ENCODE measurements around the gene RXYLT1.
"Not testable (repeated sequence)": the region's sequence is repeated elsewhere in the genome, so short reads cannot be mapped to it uniquely, and the experiment has no call there.

Gene RXYLT1

DNA sequence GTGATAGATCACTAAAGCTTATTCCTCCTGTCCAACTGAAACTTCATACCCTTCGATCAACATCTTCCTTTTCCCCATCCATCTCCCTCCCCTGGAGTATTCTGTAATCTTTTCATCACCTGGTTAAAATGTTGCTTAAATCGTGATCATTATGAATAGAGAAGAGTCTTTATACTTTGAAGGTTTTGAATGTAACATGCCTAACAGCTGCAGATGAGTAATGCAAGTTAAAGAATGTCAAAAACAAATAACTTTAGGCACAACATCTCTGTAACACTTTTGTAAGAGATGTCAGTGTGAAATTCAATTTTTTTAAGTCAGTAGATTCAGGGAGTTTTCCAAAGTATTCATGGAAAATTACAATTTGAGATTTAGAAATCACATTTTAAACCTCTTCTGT lies 25.0 kb downstream of the RXYLT1 start:
- DNase-seq (ENCODE audit: low read depth) = no peak

- no peak for DNase-seq (ENCODE audit: low read depth)
Observed at GRCh38 chr12:63805704-63806672, 26.3 kb downstream of the RXYLT1 start.

DNA sequence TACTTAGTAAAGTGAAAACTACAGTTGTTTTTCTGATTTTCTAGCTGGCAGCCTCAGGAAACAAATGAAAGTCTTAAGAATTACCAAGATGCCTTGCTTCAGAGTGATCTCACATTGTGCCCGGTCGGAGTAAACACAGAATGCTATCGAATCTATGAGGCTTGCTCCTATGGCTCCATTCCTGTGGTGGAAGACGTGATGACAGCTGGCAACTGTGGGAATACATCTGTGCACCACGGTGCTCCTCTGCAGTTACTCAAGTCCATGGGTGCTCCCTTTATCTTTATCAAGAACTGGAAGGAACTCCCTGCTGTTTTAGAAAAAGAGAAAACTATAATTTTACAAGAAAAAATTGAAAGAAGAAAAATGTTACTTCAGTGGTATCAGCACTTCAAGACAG lies 28.9 kb downstream of the RXYLT1 start:
- no peak for DNase-seq (ENCODE audit: low read depth)

GRCh38 chr12:63809566-63809965 lies 29.9 kb downstream of the RXYLT1 start:
- no peak for DNase-seq (ENCODE audit: low read depth)

DNA sequence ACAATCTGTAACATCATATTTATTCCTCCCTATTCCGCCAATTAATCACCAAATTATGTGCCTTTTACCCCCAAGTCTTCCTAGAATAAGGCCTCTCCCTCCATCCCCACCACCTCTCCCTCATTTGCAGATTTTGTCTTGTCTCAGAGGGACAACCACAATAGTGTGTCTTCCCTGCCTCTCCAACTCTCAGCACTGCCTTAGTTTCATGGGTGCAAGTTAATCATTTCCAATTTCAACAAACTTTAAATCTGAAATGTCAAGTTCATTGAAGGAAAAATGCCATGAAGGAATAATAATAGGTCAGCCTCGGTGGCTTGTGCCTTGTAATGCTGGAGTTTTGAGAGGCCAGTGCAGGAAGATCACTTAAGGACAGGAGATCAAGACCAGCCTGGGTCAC lies 31.6 kb downstream of the RXYLT1 start:
- DNase-seq (ENCODE audit: low read depth) = no peak

- DNase-seq (ENCODE audit: low read depth) = no peak
Observed at GRCh38 chr12:63811755-63812154, 32.0 kb downstream of the RXYLT1 start.

GRCh38 chr12:63814146-63814772 lies 34.5 kb downstream of the RXYLT1 start:
- no peak for DNase-seq (ENCODE audit: low read depth)

DNA sequence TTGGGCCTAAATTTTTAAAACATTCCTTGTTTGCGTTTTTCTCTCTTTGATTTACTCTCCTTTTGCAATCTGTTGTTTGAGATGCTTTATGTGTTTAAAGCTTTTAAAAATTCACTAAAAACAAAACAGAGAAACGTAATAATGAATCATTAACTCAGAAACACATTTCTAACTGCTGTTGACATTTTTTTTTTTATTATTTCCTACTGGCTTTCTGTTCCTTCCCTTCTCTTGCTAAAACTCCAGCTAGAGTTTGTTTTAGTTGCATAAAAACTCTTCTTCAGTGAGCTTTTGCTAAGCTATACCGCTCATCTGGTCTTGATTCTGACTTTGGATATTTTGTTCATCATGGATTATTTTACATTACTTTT lies 35.8 kb downstream of the RXYLT1 start:
- no peak for DNase-seq (ENCODE audit: low read depth)

- DNase-seq (ENCODE audit: low read depth) = no peak
Observed at GRCh38 chr12:63816031-63816430, 36.3 kb downstream of the RXYLT1 start.

- no peak for DNase-seq (ENCODE audit: low read depth)
Observed at GRCh38 chr12:63820427-63820826, 40.7 kb downstream of the RXYLT1 start.

DNA sequence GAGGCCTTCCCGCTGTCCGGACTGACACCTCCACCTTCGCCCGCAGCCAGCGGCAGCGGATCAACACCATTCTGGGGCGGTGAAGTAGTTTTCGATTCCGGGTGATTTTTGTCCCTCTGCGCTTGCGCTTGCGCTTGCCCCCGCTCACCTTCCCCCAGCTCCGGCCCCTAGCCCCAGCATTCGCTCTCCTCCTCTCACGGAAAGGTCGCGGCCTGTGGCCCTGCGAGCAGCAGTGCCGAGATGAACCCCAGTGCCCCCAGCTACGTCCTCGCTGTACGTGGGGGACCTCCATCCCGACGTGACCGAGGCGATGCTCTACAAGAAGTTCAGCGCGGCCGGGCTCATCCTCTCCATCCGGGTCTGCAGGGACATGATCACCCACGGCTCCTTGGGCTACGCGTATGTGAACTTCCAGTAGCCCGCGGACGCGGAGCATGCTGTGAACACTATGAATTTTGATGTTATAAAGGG lies 42.1 kb downstream of the RXYLT1 start:
- DNase-seq (ENCODE audit: low read depth) = no peak

GRCh38 chr12:63822352-63822751 lies 42.6 kb downstream of the RXYLT1 start:
- DNase-seq (ENCODE audit: low read depth) = no peak

DNA sequence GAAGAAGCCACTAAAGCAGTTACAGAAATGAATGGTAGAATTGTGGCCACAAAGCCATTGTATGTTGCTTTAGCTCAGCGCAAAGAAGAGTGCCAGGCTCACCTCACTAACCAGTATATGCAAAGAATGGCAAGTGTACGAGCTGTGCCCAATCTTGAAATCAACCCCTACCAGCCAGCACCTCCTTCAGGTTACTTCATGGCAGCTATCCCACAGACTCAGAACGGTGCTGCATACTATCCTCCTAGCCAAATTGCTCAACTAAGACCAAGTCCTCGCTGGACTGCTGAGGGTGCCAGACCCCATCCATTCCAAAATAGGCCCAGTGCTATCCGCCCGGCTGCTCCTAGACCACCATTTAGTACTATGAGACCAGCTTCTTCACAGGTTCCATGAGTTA lies 43.3 kb downstream of the RXYLT1 start:
- DNase-seq (ENCODE audit: low read depth) = no peak

DNA sequence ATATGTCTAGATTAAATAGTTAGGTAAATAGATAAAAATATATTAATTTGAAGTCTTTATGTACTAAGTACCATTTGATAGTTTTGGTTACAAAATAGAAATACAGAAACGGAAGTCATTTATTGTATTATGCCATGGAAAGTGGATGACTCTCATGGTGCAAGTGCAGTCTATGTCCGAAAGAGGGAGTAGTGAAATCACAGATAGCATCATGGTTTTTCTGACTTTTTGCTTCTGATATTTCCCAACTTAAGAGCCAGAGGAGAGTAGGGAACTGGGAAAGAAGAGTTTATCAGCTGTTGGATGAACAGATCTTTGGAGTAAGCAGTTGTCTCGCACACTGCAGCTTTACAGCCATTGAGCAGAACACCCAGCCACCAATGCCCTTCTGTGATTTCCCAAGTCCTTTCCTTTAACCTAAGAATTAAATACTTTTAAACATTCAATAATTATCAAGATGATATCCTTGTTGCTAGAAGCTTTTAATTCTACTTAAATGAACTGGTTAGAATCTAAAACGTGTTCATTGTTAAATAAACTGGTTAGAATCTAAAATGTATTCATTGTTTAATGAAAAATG lies 46.4 kb downstream of the RXYLT1 start:
- DNase-seq (ENCODE audit: low read depth) = no peak

DNA sequence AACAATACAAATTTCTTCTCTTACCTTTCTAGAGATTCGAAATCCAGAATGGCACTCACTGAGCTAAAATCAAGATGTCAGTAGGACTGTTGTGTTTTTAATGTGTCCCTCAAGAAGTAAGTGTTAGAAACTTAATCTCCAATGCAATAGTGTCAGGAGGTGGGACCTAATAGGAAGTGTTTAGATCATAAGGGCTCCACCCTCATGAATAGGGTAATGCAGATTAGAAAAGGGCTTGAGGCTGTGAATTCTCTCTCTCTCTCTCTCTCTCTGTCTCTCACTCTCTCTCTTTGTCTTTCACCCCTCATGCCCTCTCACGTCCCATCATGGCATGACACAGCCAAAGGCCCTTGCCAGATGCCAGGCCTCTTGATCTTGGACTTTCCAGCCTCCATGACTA lies 49.2 kb downstream of the RXYLT1 start:
- no peak for DNase-seq (ENCODE audit: low read depth)

GRCh38 chr12:63836046-63836445 lies 56.3 kb downstream of the RXYLT1 start:
- DNase-seq (ENCODE audit: low read depth) = no peak

DNA sequence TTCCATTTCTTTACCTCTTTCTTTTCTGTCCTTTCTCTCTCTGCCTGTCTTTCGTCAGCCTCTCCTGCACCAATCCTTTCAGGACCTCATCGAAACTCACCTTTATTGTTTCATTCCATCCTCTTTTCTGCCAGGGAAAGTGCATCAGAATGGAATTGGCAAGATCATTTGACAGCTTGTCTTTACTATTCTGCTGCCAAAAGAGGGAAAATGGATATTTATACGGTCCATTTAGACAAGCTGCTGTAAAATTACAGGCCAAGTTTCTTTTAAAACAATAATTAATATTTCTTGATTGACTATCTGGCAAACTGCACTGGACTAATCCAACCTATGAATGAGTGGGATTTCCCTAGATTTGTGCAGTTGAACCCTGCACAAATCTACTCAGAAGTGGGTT lies 57.2 kb downstream of the RXYLT1 start:
- DNase-seq (ENCODE audit: low read depth) = no peak

DNA sequence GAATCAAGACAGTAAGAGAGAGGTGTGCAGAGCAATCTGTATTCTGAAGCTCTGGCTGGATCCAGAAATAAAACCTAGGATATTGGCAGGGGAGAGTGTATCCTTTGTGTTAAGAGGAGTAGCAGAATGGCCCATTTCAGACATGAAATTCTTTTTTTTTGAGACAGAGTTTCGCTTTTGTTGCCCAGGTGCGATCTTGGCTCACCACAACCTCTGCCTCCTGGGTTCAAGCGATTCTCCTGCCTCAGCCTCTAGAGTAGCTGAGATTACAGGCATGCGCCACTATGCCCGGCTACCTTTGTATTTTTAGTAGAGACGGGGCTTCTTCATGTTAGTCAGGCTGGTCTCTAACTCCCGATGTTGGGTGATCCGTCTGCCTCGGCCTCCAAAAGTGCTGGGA lies 58.7 kb downstream of the RXYLT1 start:
- DNase-seq (ENCODE audit: low read depth) = no peak

- no peak for DNase-seq (ENCODE audit: low read depth)
Observed at GRCh38 chr12:63841011-63841410, 61.3 kb downstream of the RXYLT1 start.

- no peak for DNase-seq (ENCODE audit: low read depth)
Observed at GRCh38 chr12:63841571-63841970, 61.9 kb downstream of the RXYLT1 start.

GRCh38 chr12:63842750-63843149 lies 63.0 kb downstream of the RXYLT1 start:
- DNase-seq (ENCODE audit: low read depth) = not testable (repeated sequence)

- DNase-seq (ENCODE audit: low read depth) = no peak
Observed at GRCh38 chr12:63843254-63843720, 63.6 kb downstream of the RXYLT1 start.
